Fibroblast of lung (primary cell): ENCODE results near the gene RNLS. TPM values are rescaled to one million over a fixed set of nuclear protein-coding genes. Genes with fewer than 3 reads are reported as not detected.

Experiments
- DNase-seq, 2 donors: peaks; one replicate each; pipeline versions ENCODE4 v3.0.0 to v3.0.0-alpha.2; 2010; ENCODE audit warnings: low read depth in 2 of 2
- H2AFZ ChIP-seq: 2 replicates; pipeline ENCODE4 v1.5.1; 2012; ENCODE audit warnings: low read length, control low read depth, inconsistent platforms
- H3K27ac ChIP-seq: 2 replicates; pipeline ENCODE4 v1.5.1; 2011; ENCODE audit warnings: low read length, control low read depth; ENCODE audit not compliant: insufficient read depth
- H3K27me3 ChIP-seq: 2 replicates; pipeline ENCODE4 v1.5.1; 2011; ENCODE audit warnings: mild to moderate bottlenecking, low read length; ENCODE audit not compliant: control insufficient read depth, insufficient read depth
- H3K36me3 ChIP-seq: 2 replicates; pipeline ENCODE4 v1.5.1; 2011; ENCODE audit warnings: low read length; ENCODE audit not compliant: control insufficient read depth, insufficient read depth
- H3K4me1 ChIP-seq: 2 replicates; pipeline ENCODE4 v1.5.1; 2011; ENCODE audit warnings: low read length; ENCODE audit not compliant: control insufficient read depth, insufficient read depth; ENCODE audit errors: extremely low read depth
- H3K4me2 ChIP-seq: 2 replicates; pipeline ENCODE4 v1.5.1; 2011; ENCODE audit warnings: low read length, control low read depth; ENCODE audit not compliant: insufficient read depth; ENCODE audit errors: extremely low read depth
- H3K4me3 ChIP-seq, 4 experiments: fragments of 200-600 bp in 1 of 4; sonication (generic) in 1 of 4; replicated peaks in 1 of 4; 2 replicates each; pipeline ENCODE4 v1.5.1; 2011 to 2016; ENCODE audit warnings: low read length in 4 of 4, low read depth in 3 of 4, mild to moderate bottlenecking in 3 of 4, control low read depth in 2 of 4, inconsistent platforms in 1 of 4, mixed read lengths in 1 of 4; ENCODE audit not compliant: insufficient read depth in 1 of 4; ENCODE audit errors: control extremely low read depth in 1 of 4
- H3K79me2 ChIP-seq: 2 replicates; pipeline ENCODE4 v1.5.1; 2012; ENCODE audit warnings: mild to moderate bottlenecking, low read length, inconsistent platforms; ENCODE audit not compliant: control insufficient read depth, insufficient read depth
- H3K9ac ChIP-seq: 2 replicates; pipeline ENCODE4 v1.5.1; 2011; ENCODE audit warnings: mild to moderate bottlenecking, low read length, control low read depth; ENCODE audit not compliant: insufficient read depth
- H3K9me3 ChIP-seq: 2 replicates; pipeline ENCODE4 v1.5.1; 2012; ENCODE audit warnings: low read depth, low read length; ENCODE audit not compliant: control insufficient read depth, insufficient read depth
- H4K20me1 ChIP-seq: 2 replicates; pipeline ENCODE4 v1.5.1; 2011; ENCODE audit warnings: low read length; ENCODE audit not compliant: control insufficient read depth, insufficient read depth; ENCODE audit errors: extremely low read depth
- EZH2 ChIP-seq: IDR thresholded peaks from 2 replicates; pipeline ENCODE4 v1.5.1; 2012; ENCODE audit warnings: low read length, control low read depth, mild to moderate bottlenecking; ENCODE audit errors: missing control alignments
- polyA plus RNA-seq, 2 donors: library from polyadenylated mRNA; depleted of rRNA in 1 of 2; stranded (reverse) in 1 of 2; unstranded in 1 of 2; fragments of >200 nt; gene quantifications; 2 replicates each; pipeline ENCODE4 v1.2.1, GENCODE V29; 2011 to 2012; ENCODE audit warnings: missing spikeins in 1 of 2
- total RNA-seq: library from RNA; depleted of rRNA; stranded (reverse); fragments of >200 nt; gene quantifications from 2 replicates; pipeline ENCODE4 v1.2.1, GENCODE V29; 2014
- TF ChIP-seq, protein P1 (sequence below), 2 donors: IDR thresholded peaks in 1 of 2; conservative IDR thresholded peaks in 1 of 2; 1 replicate in 1 of 2; 2 replicates in 1 of 2; pipeline ENCODE4 v1.5.1; 2011 to 2012; ENCODE audit warnings: low read length in 2 of 2, control low read depth in 1 of 2, inconsistent platforms in 1 of 2, low read depth in 1 of 2, mild to moderate bottlenecking in 1 of 2

The RNLS gene
- total and polyA plus RNA-seq, 2 donors (not counting 1 experiment from before 2014, with no cell fraction given) = 16.5 to 18.4 TPM

GRCh38 chr10:88244781-88245625 is 338.1 kb downstream of the RNLS start:
- no peak for DNase-seq
- Histone ChIP-seq H4K20me1 (no peaks in the 10 kb centered on the region), H3K4me1 (peaks cover 20% of the 10 kb centered on the region), H3K27me3 (no peaks in the 10 kb centered on the region), H3K4me3 (no peak overlapping the region), H2AFZ (no peak overlapping the region), H3K79me2 (no peaks in the 10 kb centered on the region), H3K4me2 (no peak overlapping the region), H3K9ac (no peak overlapping the region), H3K9me3 (no peaks in the 10 kb centered on the region), H3K27ac (no peak overlapping the region), H3K36me3 (no peaks in the 10 kb centered on the region)
- no peak for TF ChIP-seq EZH2
- TF ChIP-seq, protein P1, sequence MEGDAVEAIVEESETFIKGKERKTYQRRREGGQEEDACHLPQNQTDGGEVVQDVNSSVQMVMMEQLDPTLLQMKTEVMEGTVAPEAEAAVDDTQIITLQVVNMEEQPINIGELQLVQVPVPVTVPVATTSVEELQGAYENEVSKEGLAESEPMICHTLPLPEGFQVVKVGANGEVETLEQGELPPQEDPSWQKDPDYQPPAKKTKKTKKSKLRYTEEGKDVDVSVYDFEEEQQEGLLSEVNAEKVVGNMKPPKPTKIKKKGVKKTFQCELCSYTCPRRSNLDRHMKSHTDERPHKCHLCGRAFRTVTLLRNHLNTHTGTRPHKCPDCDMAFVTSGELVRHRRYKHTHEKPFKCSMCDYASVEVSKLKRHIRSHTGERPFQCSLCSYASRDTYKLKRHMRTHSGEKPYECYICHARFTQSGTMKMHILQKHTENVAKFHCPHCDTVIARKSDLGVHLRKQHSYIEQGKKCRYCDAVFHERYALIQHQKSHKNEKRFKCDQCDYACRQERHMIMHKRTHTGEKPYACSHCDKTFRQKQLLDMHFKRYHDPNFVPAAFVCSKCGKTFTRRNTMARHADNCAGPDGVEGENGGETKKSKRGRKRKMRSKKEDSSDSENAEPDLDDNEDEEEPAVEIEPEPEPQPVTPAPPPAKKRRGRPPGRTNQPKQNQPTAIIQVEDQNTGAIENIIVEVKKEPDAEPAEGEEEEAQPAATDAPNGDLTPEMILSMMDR (conservative IDR thresholded peaks at IDR 0.05 in 1 of 2, IDR thresholded peaks at IDR 0.05 in 1 of 2; ENCODE audit: low read depth in 1 of 2, low read length in 2 of 2) = no peak

DNA sequence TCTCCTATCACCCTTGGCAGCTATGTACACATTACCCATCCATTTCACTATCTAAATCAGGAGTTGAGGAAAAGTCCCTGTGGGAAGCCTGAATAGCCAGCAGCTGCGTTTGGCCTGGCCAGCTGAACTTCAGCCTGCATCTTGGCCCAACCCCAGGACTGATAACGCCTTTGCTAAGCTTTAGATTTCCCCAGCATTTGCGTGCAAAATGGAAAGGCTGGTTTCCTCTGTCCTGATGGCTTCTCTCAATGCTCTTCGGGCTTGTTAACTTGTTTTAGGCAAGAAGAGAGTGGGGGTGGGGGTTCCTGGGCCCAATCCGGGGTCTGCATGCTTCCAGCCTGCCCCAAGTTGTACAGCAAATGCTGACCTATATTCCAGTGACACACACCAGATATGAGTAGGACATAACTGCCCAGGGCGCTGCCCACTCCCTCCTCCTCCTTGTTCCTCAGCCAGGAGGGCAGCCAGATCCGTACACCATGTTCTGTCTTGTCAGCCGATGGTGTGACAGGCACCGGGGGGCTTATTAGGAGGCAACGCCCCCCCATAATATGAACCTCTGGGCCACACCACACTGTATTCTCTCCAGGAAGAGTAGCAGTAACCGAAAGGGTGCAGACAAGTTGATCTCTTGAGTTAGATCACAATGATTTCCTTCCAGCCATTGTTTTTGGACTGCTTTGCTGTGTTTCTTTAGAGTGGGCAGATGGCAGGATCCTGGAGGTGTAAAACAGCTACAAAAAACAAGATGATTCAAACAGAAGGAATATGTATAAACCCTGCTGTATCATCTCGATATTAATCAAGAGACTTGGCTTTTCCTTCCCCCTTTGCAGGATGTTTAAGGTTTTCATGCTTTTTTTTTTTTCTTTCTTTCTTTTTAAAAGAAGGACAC is 339.0 kb downstream of the RNLS start:
- no peaks in the 10 kb centered on the region for H4K20me1 ChIP-seq
- H3K27me3 ChIP-seq = no peaks in the 10 kb centered on the region
- H3K27ac ChIP-seq = peak overlapping the region; percentile 8
- TF ChIP-seq, protein P1 (conservative IDR thresholded peaks at IDR 0.05 in 1 of 2, IDR thresholded peaks at IDR 0.05 in 1 of 2; ENCODE audit: low read depth in 1 of 2, low read length in 2 of 2) = no peak
- TF ChIP-seq EZH2 = no peak
- H3K9ac ChIP-seq = no peak overlapping the region
- DNase-seq = peak; percentile 81 to 89
- peaks cover 20% of the 10 kb centered on the region for H3K4me1 ChIP-seq
- no peaks in the 10 kb centered on the region for H3K79me2 ChIP-seq
- H3K9me3 ChIP-seq = no peaks in the 10 kb centered on the region
- peak overlapping the region; percentile 60 for H2AFZ ChIP-seq
- H3K4me3 ChIP-seq = no peak overlapping the region
- H3K36me3 ChIP-seq = no peaks in the 10 kb centered on the region
- H3K4me2 ChIP-seq = peak overlapping the region; percentile 72

- no peaks in the 10 kb centered on the region for H3K79me2 ChIP-seq
- no peaks in the 10 kb centered on the region for H4K20me1 ChIP-seq
- no peaks in the 10 kb centered on the region for H3K36me3 ChIP-seq
- peaks cover 20% of the 10 kb centered on the region for H3K4me1 ChIP-seq
- no peak overlapping the region for H2AFZ ChIP-seq
- peak in 1 of 2 donors; percentile 20 for DNase-seq
- peak overlapping the region; percentile 72 for H3K4me2 ChIP-seq
- peak overlapping the region in 1 of 4 experiments; percentile 8 for H3K4me3 ChIP-seq
- no peak overlapping the region for H3K9ac ChIP-seq
- H3K9me3 ChIP-seq = no peaks in the 10 kb centered on the region
- no peaks in the 10 kb centered on the region for H3K27me3 ChIP-seq
- H3K27ac ChIP-seq = peak overlapping the region; percentile 8
- no peak for TF ChIP-seq EZH2
- TF ChIP-seq, protein P1 (conservative IDR thresholded peaks at IDR 0.05 in 1 of 2, IDR thresholded peaks at IDR 0.05 in 1 of 2; ENCODE audit: low read depth in 1 of 2, low read length in 2 of 2) = no peak
Measured at GRCh38 chr10:88243202-88243744, 339.8 kb downstream of the RNLS start.
